Calu3 (cell line): ENCODE data around the gene KRT28. TPM values are rescaled to one million over a fixed set of nuclear protein-coding genes. Genes with fewer than 3 reads are reported as not detected.

Experiments used
- BruUV-seq: library from RNA; stranded (reverse); fragments of 400-500 nt; replicated peaks from 2 replicates; lab custom pipeline; 2021; lab: Mats Ljungman, UMichigan
- CTCF ChIA-PET: fragments of 300-600 bp; sonication (Branson Sonifier 250); formaldehyde crosslinking; loops from one replicate; lab custom pipeline; 2022; ENCODE audit warnings: antibody characterized with exemption; lab: Charles Lee
- DNase-seq: peaks from one replicate; pipeline ENCODE4 v3.0.0; 2022
- H3K27ac Mint-ChIP-seq: one replicate; pipeline ENCODE4 v1.8.0; 2022; ENCODE audit warnings: mixed read lengths; ENCODE audit not compliant: unreplicated experiment
- H3K27me3 Mint-ChIP-seq: one replicate; pipeline ENCODE4 v1.8.0; 2022; ENCODE audit warnings: mixed read lengths; ENCODE audit not compliant: unreplicated experiment
- H3K36me3 Mint-ChIP-seq: one replicate; pipeline ENCODE4 v1.8.0; 2022; ENCODE audit warnings: mild to moderate bottlenecking, moderate library complexity, mixed read lengths; ENCODE audit not compliant: insufficient read depth, unreplicated experiment
- H3K4me1 Mint-ChIP-seq: one replicate; pipeline ENCODE4 v1.8.0; 2022; ENCODE audit warnings: mild to moderate bottlenecking, low read depth, mixed read lengths; ENCODE audit not compliant: unreplicated experiment
- H3K4me3 Mint-ChIP-seq: one replicate; pipeline ENCODE4 v1.8.0; 2022; ENCODE audit warnings: mild to moderate bottlenecking, low read depth, moderate library complexity, mixed read lengths; ENCODE audit not compliant: unreplicated experiment
- H3K9me3 Mint-ChIP-seq: one replicate; pipeline ENCODE4 v1.8.0; 2022; ENCODE audit warnings: low read depth, mixed read lengths; ENCODE audit not compliant: unreplicated experiment
- CTCF ChIP-seq: fragments of 200-600 bp; IDR thresholded peaks from one replicate; pipeline ENCODE4 v1.8.0; 2022; ENCODE audit warnings: antibody characterized with exemption; ENCODE audit not compliant: unreplicated experiment
- intact Hi-C: fragments of 100-400 bp; cut with micrococcal nuclease; formaldehyde crosslinking; loops from one replicate; pipeline ENCODE4 v1.10.0; 2022; ENCODE audit not compliant: unreplicated experiment
- total RNA-seq: library from RNA; stranded (reverse); gene quantifications from 2 replicates; pipeline ENCODE4 v1.2.3, GENCODE V29; 2022

Gene KRT28
- total RNA-seq, 1 experiment from 2014 or later = not detected

DNA sequence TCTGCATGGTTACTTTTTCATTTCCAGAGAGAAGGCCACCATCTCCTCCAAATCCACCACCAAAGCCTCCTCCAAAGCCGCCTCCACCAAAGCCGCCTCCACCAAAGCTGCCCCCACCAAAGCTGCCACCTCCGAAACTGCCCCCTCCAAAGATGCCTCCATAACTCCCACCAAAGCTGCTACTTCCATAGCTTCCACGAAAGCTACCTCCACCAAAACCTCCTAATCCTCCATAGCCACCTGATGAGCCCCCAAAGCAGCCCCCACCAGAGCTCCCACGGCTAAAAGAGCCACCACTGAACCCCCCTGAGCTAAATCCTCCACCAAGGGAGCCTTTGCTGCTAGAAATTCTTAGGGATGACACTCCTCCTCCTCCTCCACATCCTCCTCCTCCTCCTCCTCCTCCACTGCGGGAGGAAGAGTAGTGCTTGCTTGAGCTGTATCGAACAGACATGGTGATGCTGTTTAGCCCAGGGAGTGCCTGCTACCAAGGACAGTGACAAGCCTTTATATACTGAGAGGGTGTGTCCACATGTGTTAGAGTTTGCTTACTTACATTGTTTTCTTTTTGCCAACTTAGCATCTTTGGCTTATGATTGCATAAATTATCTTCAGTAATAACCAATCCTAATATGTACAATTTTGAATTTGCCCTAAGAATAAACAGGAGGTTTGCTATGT is 22.5 kb upstream of the KRT28 start, which contains the start of gene KRT10:
KRT10 (minus strand) TSS at position 483 of the 681 bp plus-strand sequence; CDS start at position 454, 29 bp downstream.
- Mint-ChIP-seq H3K4me3 (no peak within 1 kb of the TSS), H3K4me1 (peaks cover 34% of the 10 kb centered on the region), H3K27me3 (no peaks in the 10 kb centered on the region), H3K9me3 (no peaks in the 10 kb centered on the region), H3K27ac (no peak within 1 kb of the TSS), H3K36me3 (peaks cover 29% of the 10 kb centered on the region)
- intact Hi-C loops = no loop called here
- no TSS peak for BruUV-seq
- no peak for DNase-seq
- CTCF ChIA-PET = interaction anchor here (0.7 to 1.4 kb wide), 5 partner anchors 11 to 1021 kb away, joined by 3 to 6 read pairs (median 3); no protein-coding TSS in a partner anchor
- no peak for TF ChIP-seq CTCF

DNA sequence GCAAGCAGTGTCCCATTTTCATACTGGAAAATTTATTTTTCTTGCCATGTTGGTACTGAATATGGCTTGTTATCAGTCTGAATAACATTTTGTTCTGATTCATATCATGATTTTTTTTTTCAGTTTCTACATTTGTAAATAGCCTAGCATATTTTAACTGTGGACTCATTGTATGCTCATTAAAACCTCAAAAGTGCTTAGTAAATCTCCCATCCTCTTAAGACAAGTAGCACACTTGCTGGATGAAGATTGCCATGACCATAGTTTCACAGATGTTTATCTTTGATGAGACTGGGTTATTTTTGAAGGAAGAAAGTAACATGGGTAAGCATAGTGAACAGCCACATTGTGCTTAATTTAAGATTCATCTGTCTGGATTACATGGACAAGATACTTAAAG is 21.8 kb upstream of the KRT28 start:
- H3K36me3 Mint-ChIP-seq = peaks cover 37% of the 10 kb centered on the region
- H3K27ac Mint-ChIP-seq = no peak overlapping the region
- DNase-seq = no peak
- no peaks in the 10 kb centered on the region for H3K9me3 Mint-ChIP-seq
- intact Hi-C loops = no loop called here
- H3K4me1 Mint-ChIP-seq = peaks cover 39% of the 10 kb centered on the region
- no peak overlapping the region for H3K4me3 Mint-ChIP-seq
- CTCF ChIA-PET = interaction anchor here (0.7 to 1.4 kb wide), 3 partner anchors 12 to 288 kb away, joined by 3 to 6 read pairs (median 3); no protein-coding TSS in a partner anchor
- BruUV-seq = no TSS peak
- no peaks in the 10 kb centered on the region for H3K27me3 Mint-ChIP-seq
- no peak for TF ChIP-seq CTCF

DNA sequence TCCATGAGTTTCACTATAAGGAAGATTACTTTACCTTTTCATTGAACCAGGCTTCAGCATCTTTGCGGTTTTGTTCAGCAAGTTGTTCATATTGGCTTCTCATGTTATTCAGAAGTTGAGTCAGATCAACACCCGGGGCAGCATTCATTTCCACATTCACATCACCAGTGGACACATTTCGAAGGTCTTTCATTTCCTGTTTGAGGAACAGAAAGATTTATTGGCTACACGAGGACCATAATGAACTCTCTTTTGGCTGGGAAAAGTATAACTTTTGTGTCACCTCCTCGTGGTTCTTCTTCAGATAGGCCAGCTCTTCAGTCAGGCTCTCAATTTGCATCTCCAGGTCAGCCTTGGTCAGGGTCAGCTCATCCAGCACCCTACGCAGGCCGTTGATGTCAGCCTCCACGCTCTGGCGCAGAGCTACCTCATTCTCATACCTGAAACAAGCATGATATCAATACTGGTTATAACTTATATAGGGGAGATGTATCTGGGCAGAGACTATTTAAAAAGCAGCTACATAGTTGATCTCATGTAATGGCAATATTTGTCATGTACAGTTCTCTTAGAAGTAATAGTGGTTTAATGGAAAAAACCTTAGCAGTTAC is 20.6 kb upstream of the KRT28 start:
- Mint-ChIP-seq H3K27me3 (no peaks in the 10 kb centered on the region), H3K9me3 (no peaks in the 10 kb centered on the region), H3K4me3 (peak overlapping the region; percentile 80), H3K36me3 (peaks cover 38% of the 10 kb centered on the region), H3K4me1 (peaks cover 31% of the 10 kb centered on the region), H3K27ac (no peak overlapping the region)
- CTCF ChIA-PET = interaction anchor here (0.6 to 2.9 kb wide), 9 partner anchors 17 to 1197 kb away, joined by 3 to 31 read pairs (median 4); no protein-coding TSS in a partner anchor
- TF ChIP-seq CTCF = no peak
- BruUV-seq = no TSS peak
- intact Hi-C loops = no loop called here
- no peak for DNase-seq

DNA sequence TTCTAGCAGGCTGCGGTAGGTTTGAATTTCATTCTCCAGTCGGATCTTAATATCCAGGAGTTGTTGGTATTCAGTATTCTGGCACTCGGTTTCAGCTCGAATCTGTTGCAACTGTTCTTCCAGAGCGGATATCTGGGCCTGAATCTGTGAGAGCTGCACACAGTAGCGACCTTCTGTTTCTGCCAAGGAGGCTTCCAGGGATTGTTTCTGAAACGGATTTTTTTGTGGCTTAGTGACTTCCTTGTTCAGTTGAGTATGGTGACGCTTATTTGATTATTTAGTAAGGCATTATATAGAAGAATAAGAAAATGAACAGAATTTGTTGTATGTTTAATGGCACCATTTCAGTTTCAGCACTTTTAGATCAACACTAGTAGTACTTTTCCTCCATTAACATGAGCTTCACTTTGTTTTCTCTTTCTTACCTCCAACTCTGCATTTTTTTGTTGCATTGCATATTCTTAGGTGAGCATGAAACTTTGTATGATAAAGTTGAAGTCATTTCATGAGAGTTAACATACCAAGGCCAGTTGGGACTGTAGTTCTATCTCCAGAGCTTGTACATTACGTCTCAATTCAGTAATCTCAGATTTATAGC is 19.9 kb upstream of the KRT28 start:
- no peak for DNase-seq
- Mint-ChIP-seq H3K4me1 (peaks cover 31% of the 10 kb centered on the region), H3K4me3 (peak overlapping the region; percentile 80), H3K9me3 (no peaks in the 10 kb centered on the region), H3K27me3 (no peaks in the 10 kb centered on the region), H3K36me3 (peaks cover 38% of the 10 kb centered on the region), H3K27ac (peak overlapping the region; percentile 92)
- intact Hi-C loops = loop anchor here (1.0 to 2.0 kb wide), 2 partner anchors 9 to 927 kb away; no protein-coding TSS in a partner anchor
- CTCF ChIA-PET = interaction anchor here (0.6 to 2.9 kb wide), 21 partner anchors 10 to 1198 kb away, joined by 3 to 31 read pairs (median 5); no protein-coding TSS in a partner anchor
- TSS peak; percentile 77 for BruUV-seq
- no peak for TF ChIP-seq CTCF
